Liver (tissue), 9 donors: Measurements from ENCODE around the gene ANKRD44. TPM values are rescaled to one million over a fixed set of nuclear protein-coding genes. Genes with fewer than 3 reads are reported as not detected.

Experiments used
- DNase-seq: peaks from one replicate; pipeline ENCODE4 v3.0.0-alpha.2; 2017; ENCODE audit warnings: low spot score
- H3K27ac ChIP-seq, 2 donors: one replicate each; pipeline ENCODE4 v1.7.0; 2013; ENCODE audit warnings: inconsistent platforms in 2 of 2, low read length in 2 of 2, control low read depth in 1 of 2, low read depth in 1 of 2, mild to moderate bottlenecking in 1 of 2
- H3K27me3 ChIP-seq, 4 donors: one replicate each; pipeline versions ENCODE4 v1.6.1 to v1.7.0; 2013; ENCODE audit warnings: low read length in 3 of 4, inconsistent platforms in 1 of 4, mild to moderate bottlenecking in 1 of 4, moderate library complexity in 1 of 4; ENCODE audit not compliant: control insufficient read depth in 4 of 4, insufficient read depth in 4 of 4
- H3K36me3 ChIP-seq, 4 donors: one replicate each; pipeline versions ENCODE4 v1.6.1 to v1.7.0; 2013; ENCODE audit warnings: low read length in 3 of 4, mild to moderate bottlenecking in 3 of 4, low read depth in 1 of 4, moderate library complexity in 1 of 4; ENCODE audit not compliant: control insufficient read depth in 4 of 4, insufficient read depth in 3 of 4
- H3K4me1 ChIP-seq, 4 donors: one replicate each; pipeline versions ENCODE4 v1.6.1 to v1.7.0; 2013; ENCODE audit warnings: low read length in 3 of 4, mild to moderate bottlenecking in 3 of 4, moderate library complexity in 1 of 4; ENCODE audit not compliant: control insufficient read depth in 4 of 4, insufficient read depth in 4 of 4
- H3K4me3 ChIP-seq, 3 donors: one replicate each; pipeline versions ENCODE4 v1.6.1 to v1.7.0; 2013; ENCODE audit warnings: low read length in 3 of 3, control low read depth in 1 of 3, low read depth in 1 of 3, mild to moderate bottlenecking in 1 of 3
- H3K9ac ChIP-seq, 2 donors: one replicate each; pipeline ENCODE4 v1.7.0; 2013; ENCODE audit warnings: low read length in 2 of 2, mild to moderate bottlenecking in 2 of 2, moderate library complexity in 2 of 2, control low read depth in 1 of 2, low read depth in 1 of 2
- H3K9me3 ChIP-seq, 4 donors: one replicate each; pipeline versions ENCODE4 v1.6.1 to v1.7.0; 2013; ENCODE audit warnings: low read length in 3 of 4; ENCODE audit not compliant: control insufficient read depth in 4 of 4
- EGR1 ChIP-seq, 2 donors: IDR thresholded peaks; 2 replicates each; pipeline ENCODE4 v1.6.1; 2016 to 2018; ENCODE audit warnings: antibody characterized with exemption in 2 of 2, low read depth in 2 of 2
- FOXA1 ChIP-seq: IDR thresholded peaks from 2 replicates; pipeline ENCODE4 v1.6.1; 2016; ENCODE audit warnings: antibody characterized with exemption
- FOXA2 ChIP-seq: IDR thresholded peaks from 2 replicates; pipeline ENCODE4 v1.6.1; 2016; ENCODE audit warnings: antibody characterized with exemption
- HNF4A ChIP-seq, 2 donors: conservative IDR thresholded peaks; 2 replicates each; pipeline ENCODE4 v1.6.1; 2016; ENCODE audit warnings: antibody characterized with exemption in 2 of 2, mild to moderate bottlenecking in 2 of 2
- HNF4G ChIP-seq: IDR thresholded peaks from 2 replicates; pipeline ENCODE4 v1.6.1; 2016; ENCODE audit warnings: antibody characterized with exemption
- JUND ChIP-seq, 2 donors: IDR thresholded peaks; 2 replicates each; pipeline ENCODE4 v1.6.1; 2016; ENCODE audit warnings: antibody characterized with exemption in 2 of 2
- MAX ChIP-seq: IDR thresholded peaks from 2 replicates; pipeline ENCODE4 v1.6.1; 2016; ENCODE audit warnings: antibody characterized with exemption
- REST ChIP-seq: IDR thresholded peaks from 2 replicates; pipeline ENCODE4 v1.6.1; 2016; ENCODE audit warnings: antibody characterized with exemption, mild to moderate bottlenecking
- RXRA ChIP-seq, 2 donors: IDR thresholded peaks; 2 replicates each; pipeline ENCODE4 v1.6.1; 2017 to 2018; ENCODE audit warnings: antibody characterized with exemption in 2 of 2, mild to moderate bottlenecking in 1 of 2
- SP1 ChIP-seq: IDR thresholded peaks from 2 replicates; pipeline ENCODE4 v1.6.1; 2018; ENCODE audit warnings: antibody characterized with exemption, mild to moderate bottlenecking
- TAF1 ChIP-seq: conservative IDR thresholded peaks from 2 replicates; pipeline ENCODE4 v1.6.1; 2016; ENCODE audit warnings: antibody characterized with exemption, mild to moderate bottlenecking
- YY1 ChIP-seq: IDR thresholded peaks from 2 replicates; pipeline ENCODE4 v1.6.1; 2016; ENCODE audit warnings: antibody characterized with exemption, mild to moderate bottlenecking
- ZBTB33 ChIP-seq: IDR thresholded peaks from 2 replicates; pipeline ENCODE4 v1.6.1; 2016; ENCODE audit warnings: antibody characterized with exemption
- whole genome bisulfite sequencing: extraction: QIAGEN DNeasy Blood & Tissue Kit; methylation state at CpG from one replicate; pipeline ENCODE4 v1.1.7; 2013; 5-methylcytosine and 5-hydroxymethylcytosine counted together
- polyA plus RNA-seq, 2 donors: library from polyadenylated mRNA; stranded (reverse) in 1 of 2; unstranded in 1 of 2; fragments of 200-250 nt in 1 of 2; fragments of >200 nt in 1 of 2; fragmentation: Nextera tagmentation in 1 of 2; extraction: Ambion mirVana in 1 of 2; gene quantifications; one replicate each; pipeline versions ENCODE4 v1.2.1 to v1.2.3, GENCODE V29; 2013 to 2015
- total RNA-seq, 2 donors: library from RNA; depleted of rRNA; stranded (reverse); fragments of >200 nt; gene quantifications; one replicate each; pipeline ENCODE4 v1.2.3, GENCODE V29; 2014
- TF ChIP-seq, protein P1 (sequence below): fragments of 150-350 bp; IDR thresholded peaks from 2 replicates; pipeline ENCODE4 v1.5.1; 2017; ENCODE audit warnings: improper control_type of control experiment, low read depth, low read length; ENCODE audit not compliant: missing input control
- donor health status: healthy.
- donor health status: healthy.
- donor health status: healthy.
- donor health status: healthy.
- donor health status: healthy.

Gene ANKRD44
- total and polyA plus RNA-seq, 4 donors: 3.8 to 18.2 (median 6.8) TPM

DNA sequence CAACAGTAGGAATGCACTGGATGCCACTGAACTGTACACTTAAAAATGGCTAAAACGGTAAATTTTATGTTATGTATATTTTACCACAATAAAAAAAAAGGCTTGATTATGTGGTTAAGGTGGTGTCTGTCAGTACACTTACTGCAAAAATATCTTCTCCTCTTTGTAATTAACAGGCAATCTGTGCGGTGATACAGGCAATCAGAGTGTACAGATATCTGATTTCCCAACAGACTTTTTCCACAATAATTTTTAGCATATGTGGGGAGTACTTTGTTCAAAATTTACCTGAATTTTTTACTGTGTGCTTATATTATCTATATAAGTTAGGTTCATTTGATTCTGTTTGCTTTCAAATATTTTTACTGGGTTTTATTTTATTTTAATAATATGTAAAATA lies 209.1 kb downstream of the ANKRD44 start:
- Histone ChIP-seq H3K9me3 (no peaks in the 10 kb centered on the region), H3K9ac (no peak overlapping the region), H3K27ac (no peak overlapping the region), H3K36me3 (peaks cover 0 to 2% (median 1%) of the 10 kb centered on the region in 4 donors), H3K4me1 (no peaks in the 10 kb centered on the region), H3K4me3 (no peak overlapping the region), H3K27me3 (no peaks in the 10 kb centered on the region)
- WGBS: 96% methylated on average over 2 of the region's 2 CpGs
- DNase-seq: no peak
- TF ChIP-seq HNF4A (conservative IDR thresholded peaks at IDR 0.05) (no peak), MAX (no peak), TAF1 (no peak), FOXA1 (no peak), EGR1 (IDR thresholded peaks at IDR 0.05; ENCODE audit: low read depth in 2 of 2) (no peak), ZBTB33 (no peak), REST (no peak), HNF4G (no peak), SP1 (no peak), FOXA2 (no peak), RXRA (IDR thresholded peaks at IDR 0.05) (no peak), YY1 (no peak), JUND (IDR thresholded peaks at IDR 0.05) (no peak)
- TF ChIP-seq, protein P1, sequence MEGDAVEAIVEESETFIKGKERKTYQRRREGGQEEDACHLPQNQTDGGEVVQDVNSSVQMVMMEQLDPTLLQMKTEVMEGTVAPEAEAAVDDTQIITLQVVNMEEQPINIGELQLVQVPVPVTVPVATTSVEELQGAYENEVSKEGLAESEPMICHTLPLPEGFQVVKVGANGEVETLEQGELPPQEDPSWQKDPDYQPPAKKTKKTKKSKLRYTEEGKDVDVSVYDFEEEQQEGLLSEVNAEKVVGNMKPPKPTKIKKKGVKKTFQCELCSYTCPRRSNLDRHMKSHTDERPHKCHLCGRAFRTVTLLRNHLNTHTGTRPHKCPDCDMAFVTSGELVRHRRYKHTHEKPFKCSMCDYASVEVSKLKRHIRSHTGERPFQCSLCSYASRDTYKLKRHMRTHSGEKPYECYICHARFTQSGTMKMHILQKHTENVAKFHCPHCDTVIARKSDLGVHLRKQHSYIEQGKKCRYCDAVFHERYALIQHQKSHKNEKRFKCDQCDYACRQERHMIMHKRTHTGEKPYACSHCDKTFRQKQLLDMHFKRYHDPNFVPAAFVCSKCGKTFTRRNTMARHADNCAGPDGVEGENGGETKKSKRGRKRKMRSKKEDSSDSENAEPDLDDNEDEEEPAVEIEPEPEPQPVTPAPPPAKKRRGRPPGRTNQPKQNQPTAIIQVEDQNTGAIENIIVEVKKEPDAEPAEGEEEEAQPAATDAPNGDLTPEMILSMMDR: no peak

DNA sequence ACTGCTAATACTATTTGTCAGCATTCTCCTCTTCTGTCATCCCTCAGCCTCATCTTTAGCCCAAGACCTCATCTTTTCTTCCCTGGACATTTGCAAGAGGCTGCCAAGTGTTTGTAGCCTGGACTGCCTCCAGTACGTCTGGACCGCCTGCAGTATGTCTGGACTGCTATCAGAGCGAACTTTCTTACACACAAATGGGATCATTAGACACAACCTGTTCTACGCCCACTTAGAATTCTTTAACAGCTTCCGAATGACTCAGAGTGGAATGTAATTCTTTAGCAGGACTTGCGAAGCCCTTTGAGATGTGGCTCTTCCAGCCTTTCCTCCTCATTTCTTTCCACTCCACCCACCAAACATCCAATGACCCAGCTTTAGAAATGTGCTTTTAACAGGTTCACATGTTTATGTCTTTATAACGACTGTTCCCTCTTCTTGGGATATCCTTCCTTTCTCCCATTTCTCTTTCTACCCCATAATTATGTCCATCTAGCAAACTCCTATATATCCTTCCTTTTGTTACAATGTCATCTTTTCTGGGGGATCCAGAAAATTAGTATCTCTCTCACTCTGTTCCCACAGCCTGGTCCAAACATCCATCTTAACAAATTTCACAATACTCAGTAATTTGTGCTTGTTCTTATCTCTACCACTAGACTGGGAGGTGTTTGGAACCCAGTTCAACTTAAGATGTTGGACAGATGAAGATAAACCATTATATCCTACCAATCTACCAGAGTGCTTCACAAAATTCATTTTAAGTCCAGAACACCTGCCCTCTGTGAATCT lies 212.8 kb downstream of the ANKRD44 start:
- Histone ChIP-seq H3K36me3 (peaks cover 0 to 2% (median 1%) of the 10 kb centered on the region in 4 donors), H3K27ac (no peak overlapping the region), H3K9ac (no peak overlapping the region), H3K27me3 (no peaks in the 10 kb centered on the region), H3K4me1 (no peaks in the 10 kb centered on the region), H3K4me3 (no peak overlapping the region), H3K9me3 (no peaks in the 10 kb centered on the region)
- TF ChIP-seq MAX (no peak), REST (no peak)
- 86% methylated on average over 7 of the region's 7 CpGs for WGBS
- no peak for DNase-seq
